ENCODE results near the gene FGF3. TPM values are rescaled to one million over a fixed set of nuclear protein-coding genes. Genes with fewer than 3 reads are reported as not detected.

FGF3 gene
- total and polyA plus RNA-seq, 2 experiments from 2014 or later, result not detected

DNA sequence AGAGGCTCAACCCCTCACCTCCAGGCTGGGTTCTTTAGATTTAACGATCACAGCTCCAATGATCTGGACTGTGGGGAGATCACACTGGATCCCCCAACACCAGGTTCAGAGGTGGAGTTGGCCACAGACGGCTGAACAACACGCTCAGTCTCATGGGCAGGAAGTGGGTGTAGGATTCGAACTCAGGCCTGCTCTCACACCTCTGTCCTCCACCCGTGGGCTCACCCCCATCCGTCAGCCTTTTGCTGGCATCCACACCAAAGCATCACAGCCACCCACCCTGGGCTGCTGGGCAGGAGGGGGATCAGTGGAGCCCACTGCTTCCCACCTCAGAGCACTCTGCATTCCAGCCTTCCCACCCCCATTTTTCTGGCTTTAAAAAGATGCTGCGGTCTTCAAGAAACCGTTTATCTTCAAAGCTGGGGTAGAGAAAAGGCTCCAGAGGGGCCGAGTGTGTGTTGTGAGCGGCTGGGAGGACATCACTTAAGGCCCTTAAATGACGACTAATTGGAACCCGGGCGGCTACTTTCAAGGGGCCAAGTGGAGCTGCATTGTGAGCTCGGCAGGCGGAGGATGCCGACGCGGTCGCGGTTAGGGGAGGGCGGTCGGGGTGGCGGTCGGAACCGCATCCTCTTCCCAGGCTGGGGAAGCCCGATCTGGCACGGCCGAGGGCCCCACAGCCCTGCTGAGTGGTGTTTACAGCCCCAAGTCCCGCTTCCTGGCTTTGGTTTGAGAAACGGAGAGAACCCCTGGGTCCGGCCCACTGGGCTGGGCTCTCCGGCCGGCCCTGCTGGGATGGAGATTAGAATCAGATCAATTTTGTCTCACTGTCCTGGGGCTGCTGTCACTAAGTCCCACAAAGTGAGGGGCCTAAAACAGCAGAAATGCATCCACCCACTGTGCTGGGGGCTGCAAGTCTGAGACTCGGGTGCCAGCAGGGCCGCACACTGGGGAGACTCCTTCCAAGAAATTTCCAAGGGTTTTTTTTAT is 15.9 kb upstream of the FGF3 start:
- no peaks in the 10 kb centered on the region for H3F3A ChIP-seq (ENCODE audit: insufficient read depth)
- no peak overlapping the region for H3K9ac ChIP-seq
- WGBS, 2 experiments (ENCODE audit: low coverage in 1 of 2, low lambda C conversion rate in 2 of 2, missing lambda C conversion rate in 2 of 2), result 36% methylated on average over 30 to 35 of the region's 35 CpGs
- H3K9me2 ChIP-seq (ENCODE audit: insufficient read depth), result no peaks in the 10 kb centered on the region
- no peak overlapping the region for H3K27ac ChIP-seq
- no peaks in the 10 kb centered on the region for H3K9me3 ChIP-seq (ENCODE audit: low read depth)
- H3K4me1 ChIP-seq (ENCODE audit: insufficient read depth), result no peaks in the 10 kb centered on the region
- no peak overlapping the region for H3K4me3 ChIP-seq
- no peak for TF ChIP-seq EZH2 (IDR thresholded peaks at IDR 0.05; ENCODE audit: insufficient read depth, poor library complexity, severe bottlenecking)
- no peak for TF ChIP-seq EZH2phosphoT487 (IDR thresholded peaks at IDR 0.05; ENCODE audit: insufficient read depth, low read depth)
- no peak overlapping the region for H3K4me2 ChIP-seq (ENCODE audit: unreplicated experiment)
- H3K27me3 ChIP-seq (replicated peaks; ENCODE audit: insufficient read depth), result peaks cover 46% of the 10 kb centered on the region
- no peaks in the 10 kb centered on the region for H3K36me3 ChIP-seq (ENCODE audit: low read depth)
- no peaks in the 10 kb centered on the region for H4K20me1 ChIP-seq (ENCODE audit: insufficient read depth)
- no peak for DNase-seq
- no peaks in the 10 kb centered on the region for H3K79me2 ChIP-seq (ENCODE audit: insufficient read depth)
- in situ Hi-C loops (cut with MboI), result no loop called here
- no peak overlapping the region for H2AFZ ChIP-seq

DNA sequence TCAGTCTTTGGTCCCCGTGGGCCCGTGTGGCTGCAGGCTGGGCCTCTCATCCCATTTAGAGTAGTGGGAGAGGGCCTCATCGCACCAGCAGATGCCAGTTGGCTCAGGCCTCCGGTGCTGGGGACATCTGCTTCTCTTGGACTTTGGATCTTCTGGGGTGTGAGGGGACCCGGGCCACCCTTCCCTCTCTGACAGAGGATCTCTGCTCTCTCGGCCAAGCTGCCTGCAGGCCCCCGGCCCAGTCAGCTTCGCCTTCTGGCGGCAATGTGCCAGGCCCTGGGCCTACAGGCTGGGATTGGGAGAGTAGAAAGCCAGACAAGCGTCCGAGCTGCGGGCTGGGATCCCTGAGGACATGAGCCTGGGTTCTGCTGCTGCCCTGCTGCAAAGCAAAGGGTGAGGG is 15.0 kb upstream of the FGF3 start:
- Histone ChIP-seq H2AFZ (no peak overlapping the region), H3K27me3 (replicated peaks; ENCODE audit: insufficient read depth) (peaks cover 46% of the 10 kb centered on the region), H3K4me2 (ENCODE audit: unreplicated experiment) (no peak overlapping the region), H3K9me2 (ENCODE audit: insufficient read depth) (no peaks in the 10 kb centered on the region), H3K9me3 (ENCODE audit: low read depth) (no peaks in the 10 kb centered on the region), H3K4me3 (no peak overlapping the region), H4K20me1 (ENCODE audit: insufficient read depth) (no peaks in the 10 kb centered on the region), H3K36me3 (ENCODE audit: low read depth) (no peaks in the 10 kb centered on the region), H3K27ac (no peak overlapping the region), H3K79me2 (ENCODE audit: insufficient read depth) (no peaks in the 10 kb centered on the region), H3K4me1 (ENCODE audit: insufficient read depth) (no peaks in the 10 kb centered on the region), H3K9ac (no peak overlapping the region), H3F3A (ENCODE audit: insufficient read depth) (no peaks in the 10 kb centered on the region)
- in situ Hi-C loops (cut with MboI), result no loop called here
- no peak for DNase-seq
- WGBS, 2 experiments (ENCODE audit: low coverage in 1 of 2, low lambda C conversion rate in 2 of 2, missing lambda C conversion rate in 2 of 2), result 66 to 73% methylated on average over 9 to 12 of the region's 12 CpGs
- TF ChIP-seq EZH2phosphoT487 (IDR thresholded peaks at IDR 0.05; ENCODE audit: insufficient read depth, low read depth) (no peak), EZH2 (IDR thresholded peaks at IDR 0.05; ENCODE audit: insufficient read depth, poor library complexity, severe bottlenecking) (no peak)

GRCh38 chr11:69832561-69833413 is 13.6 kb upstream of the FGF3 start:
- 18 to 19% methylated on average over 21 of the region's 21 CpGs for WGBS, 2 experiments (ENCODE audit: low coverage in 1 of 2, low lambda C conversion rate in 2 of 2, missing lambda C conversion rate in 2 of 2)
- no peak for DNase-seq
- Histone ChIP-seq H3K4me3 (no peak overlapping the region), H3K79me2 (ENCODE audit: insufficient read depth) (no peaks in the 10 kb centered on the region), H3K9me3 (ENCODE audit: low read depth) (no peaks in the 10 kb centered on the region), H3K27me3 (replicated peaks; ENCODE audit: insufficient read depth) (peaks cover 46% of the 10 kb centered on the region), H3K27ac (no peak overlapping the region), H3K9ac (no peak overlapping the region), H3K36me3 (ENCODE audit: low read depth) (no peaks in the 10 kb centered on the region), H4K20me1 (ENCODE audit: insufficient read depth) (no peaks in the 10 kb centered on the region), H3K4me1 (ENCODE audit: insufficient read depth) (no peaks in the 10 kb centered on the region), H3K9me2 (ENCODE audit: insufficient read depth) (no peaks in the 10 kb centered on the region), H3F3A (ENCODE audit: insufficient read depth) (no peaks in the 10 kb centered on the region), H3K4me2 (ENCODE audit: unreplicated experiment) (no peak overlapping the region), H2AFZ (no peak overlapping the region)
- TF ChIP-seq EZH2 (IDR thresholded peaks at IDR 0.05; ENCODE audit: insufficient read depth, poor library complexity, severe bottlenecking), result no peak
- TF ChIP-seq EZH2phosphoT487 (IDR thresholded peaks at IDR 0.05; ENCODE audit: insufficient read depth, low read depth), result no peak
- in situ Hi-C loops (cut with MboI), result no loop called here

DNA sequence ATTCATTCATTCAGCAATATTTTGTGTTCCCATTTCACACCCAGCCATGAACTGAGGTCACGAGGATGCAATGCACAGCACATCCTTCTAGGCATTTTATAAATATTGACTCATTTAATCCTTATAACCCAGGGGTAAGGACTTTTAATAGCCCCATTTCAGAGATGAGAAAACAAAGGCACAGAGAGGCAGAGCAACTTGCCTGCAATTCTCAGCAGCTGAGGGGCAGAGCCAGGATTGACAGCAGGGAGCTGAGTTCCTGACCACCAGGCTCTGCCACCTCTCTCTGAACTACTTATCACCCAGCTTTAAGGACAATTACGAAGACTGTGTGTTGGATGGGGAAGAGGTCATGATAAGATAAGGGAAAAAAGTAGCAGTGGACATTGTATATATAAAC is 12.8 kb upstream of the FGF3 start:
- H3K36me3 ChIP-seq (ENCODE audit: low read depth), result no peaks in the 10 kb centered on the region
- no peak overlapping the region for H3K4me3 ChIP-seq
- H3K9ac ChIP-seq, result no peak overlapping the region
- H3K27ac ChIP-seq, result no peak overlapping the region
- no peaks in the 10 kb centered on the region for H4K20me1 ChIP-seq (ENCODE audit: insufficient read depth)
- no peak overlapping the region for H3K4me2 ChIP-seq (ENCODE audit: unreplicated experiment)
- no peak for DNase-seq
- 27 to 32% methylated on average over 2 of the region's 2 CpGs for WGBS, 2 experiments (ENCODE audit: low coverage in 1 of 2, low lambda C conversion rate in 2 of 2, missing lambda C conversion rate in 2 of 2)
- no peaks in the 10 kb centered on the region for H3K9me2 ChIP-seq (ENCODE audit: insufficient read depth)
- no peaks in the 10 kb centered on the region for H3K79me2 ChIP-seq (ENCODE audit: insufficient read depth)
- peaks cover 46% of the 10 kb centered on the region for H3K27me3 ChIP-seq (replicated peaks; ENCODE audit: insufficient read depth)
- no peaks in the 10 kb centered on the region for H3K4me1 ChIP-seq (ENCODE audit: insufficient read depth)
- H3K9me3 ChIP-seq (ENCODE audit: low read depth), result no peaks in the 10 kb centered on the region
- no peak overlapping the region for H2AFZ ChIP-seq
- in situ Hi-C loops (cut with MboI), result no loop called here
- no peaks in the 10 kb centered on the region for H3F3A ChIP-seq (ENCODE audit: insufficient read depth)
- TF ChIP-seq EZH2phosphoT487 (IDR thresholded peaks at IDR 0.05; ENCODE audit: insufficient read depth, low read depth), result no peak
- TF ChIP-seq EZH2 (IDR thresholded peaks at IDR 0.05; ENCODE audit: insufficient read depth, poor library complexity, severe bottlenecking), result no peak

All from GM23248 (cell line).